Endometrium (tissue), 2 donors: Measurements from ENCODE around the gene LY6G6C.

Experiments used
- FAIRE-seq: peaks from 2 replicates; lab custom pipeline; 2012; peaks lifted over from hg19 to GRCh38; lab: Jason Lieb, UNC
- donor health status: control.
- donor health status: control.

LY6G6C gene

DNA sequence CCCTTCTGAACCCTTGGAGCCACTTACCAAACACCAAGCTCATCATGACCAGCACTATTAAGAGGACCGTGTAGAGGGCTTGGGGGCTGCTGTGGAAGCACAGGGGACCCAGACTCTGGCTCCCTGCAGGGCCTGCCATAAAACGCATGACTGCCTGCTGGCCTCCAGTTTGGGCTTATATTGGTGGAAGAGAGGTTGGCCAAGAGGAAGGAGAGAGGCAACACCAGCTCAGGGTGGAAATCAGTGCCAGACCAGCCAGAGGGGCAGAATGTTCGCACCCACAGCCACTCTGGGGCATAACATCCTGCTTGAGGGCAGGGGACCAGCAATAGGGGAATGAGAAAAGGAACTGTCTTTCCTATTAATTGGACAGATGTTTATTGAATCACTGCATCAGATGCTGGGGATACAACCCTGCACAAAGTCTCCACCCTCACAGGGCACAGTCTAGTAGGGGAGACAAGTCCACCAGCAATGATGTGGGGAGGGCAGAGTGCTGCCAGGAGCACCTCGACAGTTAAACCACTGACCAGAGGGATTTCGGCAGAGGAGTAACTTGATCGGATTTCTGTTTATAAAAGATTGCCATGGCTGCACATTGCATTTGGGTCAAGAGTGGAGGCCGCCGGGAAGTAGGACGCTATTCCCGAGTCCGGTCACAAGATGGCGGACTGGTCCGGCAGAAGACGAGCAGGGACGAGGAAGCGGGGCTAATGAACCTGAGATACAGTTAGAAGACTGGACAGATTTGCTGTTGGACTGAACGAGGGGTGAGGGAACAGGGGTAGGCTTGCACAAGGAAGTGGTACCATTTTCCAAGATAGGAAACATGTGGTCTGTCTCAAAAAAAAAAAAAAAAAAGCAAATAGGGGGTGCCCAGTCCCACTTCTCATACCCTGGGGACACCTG is 41.1 kb downstream of the LY6G6C start, which contains the start of gene LY6G5C:
TSS of gene LY6G5C (minus strand) at position 842 of the 909 bp plus-strand sequence. CDS start at position 148, 694 bp downstream.
- peak; percentile 35 for FAIRE-seq

DNA sequence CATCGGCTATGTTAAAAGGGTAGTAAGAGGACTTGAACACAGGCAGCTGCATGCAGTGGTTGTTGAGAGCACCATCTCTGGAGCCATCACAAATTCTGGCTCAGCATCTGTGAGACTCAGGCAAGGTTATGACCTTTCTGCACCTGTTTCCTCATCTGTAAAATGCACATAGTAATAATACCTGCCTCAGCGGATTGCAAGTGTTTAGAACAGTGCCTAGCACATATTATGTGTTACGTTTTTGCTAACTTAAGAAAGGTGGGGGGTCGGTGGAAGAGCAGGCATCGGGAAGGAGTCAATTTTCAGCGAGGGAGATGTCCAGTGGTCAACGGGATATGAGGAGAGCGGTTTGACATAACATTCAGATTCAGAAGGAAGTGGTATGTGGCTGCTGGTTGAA is 43.6 kb downstream of the LY6G6C start:
- FAIRE-seq = no peak

GRCh38 chr6:31676904-31677303 is 44.6 kb downstream of the LY6G6C start:
- FAIRE-seq = no peak

GRCh38 chr6:31676322-31676903 is 45.1 kb downstream of the LY6G6C start:
- no peak for FAIRE-seq

- no peak for FAIRE-seq
These were observed 51.9 kb downstream of the LY6G6C start, which contains the start of gene LY6G5B for GRCh38 chr6:31669676-31670075. Gene LY6G5B (plus strand): TSS chr6:31669976. CDS start chr6:31670951, 975 bp downstream.
